ENCODE measurements around the gene MTHFD1L.

The MTHFD1L gene

GRCh38 chr6:151130329-151130728 lies 264.8 kb downstream of the MTHFD1L start:
- no peak for DNase-seq

GRCh38 chr6:151131324-151132007 lies 266.0 kb downstream of the MTHFD1L start:
- DNase-seq, result no peak

- DNase-seq, result no peak
These were observed 270.7 kb downstream of the MTHFD1L start for GRCh38 chr6:151136141-151136755.

- no peak for DNase-seq
These were observed 272.0 kb downstream of the MTHFD1L start for GRCh38 chr6:151137542-151137941.

- no peak for DNase-seq
These were observed 274.0 kb downstream of the MTHFD1L start for GRCh38 chr6:151139524-151139923.

- no peak for DNase-seq
These were observed 275.3 kb downstream of the MTHFD1L start for GRCh38 chr6:151140767-151141166.

- no peak for DNase-seq
These were observed 276.2 kb downstream of the MTHFD1L start for GRCh38 chr6:151141685-151142084.

GRCh38 chr6:151142676-151143075 lies 277.2 kb downstream of the MTHFD1L start:
- no peak for DNase-seq

GRCh38 chr6:151143337-151143736 lies 277.8 kb downstream of the MTHFD1L start:
- no peak for DNase-seq

- DNase-seq, result no peak
These were observed 278.3 kb downstream of the MTHFD1L start for GRCh38 chr6:151143806-151144205.

- DNase-seq, result no peak
These were observed 281.8 kb downstream of the MTHFD1L start for GRCh38 chr6:151147118-151147832.

GRCh38 chr6:151148111-151148510 lies 282.6 kb downstream of the MTHFD1L start:
- DNase-seq, result no peak

- no peak for DNase-seq
These were observed 284.3 kb downstream of the MTHFD1L start for GRCh38 chr6:151149793-151150192.
